HG03108 (cell line): ENCODE data around the gene SART3.

Experiments used
- ATAC-seq: cut with Tn5 transposase; IDR thresholded peaks from one replicate; pipeline ENCODE4 v1.9.1; 2021; ENCODE audit warnings: moderate library complexity; ENCODE audit not compliant: unreplicated experiment

Gene SART3

DNA sequence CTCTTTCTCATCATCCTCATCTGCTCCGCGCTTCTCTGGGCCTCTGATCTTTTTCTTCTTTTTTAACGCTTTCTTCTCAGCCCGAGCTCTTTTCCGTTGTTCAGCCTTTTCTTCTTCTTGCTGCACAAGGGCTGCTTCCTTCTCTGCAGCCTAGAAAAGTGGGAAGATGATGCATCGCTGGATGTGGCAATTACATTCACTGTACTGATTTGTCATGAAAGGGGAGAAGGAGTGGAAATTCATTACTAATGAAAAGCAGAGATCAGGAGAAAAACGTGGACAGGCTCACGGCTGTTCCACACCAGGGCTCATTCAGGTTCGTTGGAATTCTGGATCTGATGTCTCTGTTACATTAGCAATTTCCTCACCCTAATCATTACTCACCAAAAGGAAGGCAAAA lies 30.8 kb downstream of the SART3 start:
- no peak for ATAC-seq

DNA sequence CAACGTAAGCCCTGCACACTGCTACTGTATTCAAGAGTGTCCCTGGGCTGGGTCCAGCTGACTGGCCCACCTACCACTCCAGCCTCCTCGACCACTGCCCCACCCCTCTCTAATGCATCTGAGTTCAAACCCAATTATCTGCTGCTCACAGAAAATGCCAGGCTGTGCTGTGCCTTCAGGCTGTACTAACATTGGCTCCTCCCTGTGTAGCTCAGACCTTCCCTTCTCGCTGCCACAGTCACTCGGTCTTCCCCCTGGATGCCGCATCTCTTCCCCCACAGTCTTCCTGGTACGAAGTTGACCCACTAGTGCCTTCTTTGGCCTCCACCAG lies 33.8 kb downstream of the SART3 start:
- no peak for ATAC-seq

DNA sequence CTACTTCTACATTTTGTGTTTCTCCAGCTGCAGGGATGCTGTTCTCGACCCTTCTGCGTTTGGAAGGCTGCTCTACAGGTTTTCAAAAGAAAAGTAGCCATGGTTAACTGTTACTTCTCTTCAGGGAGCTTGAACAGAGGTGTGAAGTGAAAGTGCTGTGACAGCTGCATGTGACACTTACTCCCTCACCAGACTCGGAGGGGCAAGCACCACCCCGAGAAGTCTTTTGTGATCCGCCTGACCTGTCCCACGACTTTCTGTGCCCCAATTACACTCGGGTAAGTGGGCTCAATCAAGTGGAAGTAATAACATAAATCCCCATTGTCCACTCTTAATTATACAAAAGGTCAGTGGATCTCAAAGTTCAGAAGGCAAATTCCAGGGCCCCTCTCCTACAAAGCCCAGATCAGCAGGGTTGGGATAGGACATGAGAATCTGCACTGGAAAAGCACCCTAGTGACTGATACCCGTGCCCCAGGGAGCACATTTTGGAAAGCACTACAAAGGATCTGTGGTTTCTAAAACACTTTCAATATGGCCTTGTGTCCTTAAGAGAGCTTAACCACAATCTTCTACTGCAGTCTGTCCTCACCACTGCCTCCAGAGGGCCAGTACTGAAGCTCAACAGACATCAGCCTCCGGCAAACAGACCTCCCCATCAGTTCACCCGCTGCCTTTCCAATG lies 34.3 kb downstream of the SART3 start:
- no peak for ATAC-seq

DNA sequence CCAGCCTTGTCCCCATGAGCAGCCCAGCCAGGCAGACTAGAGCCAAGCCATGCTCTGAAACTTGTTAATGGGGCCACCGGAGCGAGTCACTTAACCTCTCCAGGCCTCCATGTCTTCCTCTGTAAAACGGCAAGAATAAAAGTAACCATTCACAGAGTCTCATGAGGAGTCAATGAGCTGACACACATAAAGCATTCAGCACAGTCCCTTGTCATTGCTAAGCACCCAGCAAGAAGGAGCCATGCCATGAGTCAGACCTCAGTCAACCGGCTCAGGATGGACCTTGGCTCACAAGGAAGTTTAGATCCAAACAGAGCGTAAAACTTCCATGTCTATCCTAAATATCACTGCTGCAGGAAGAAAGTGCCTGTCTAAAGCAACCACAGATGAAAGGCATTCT lies 35.3 kb downstream of the SART3 start:
- no peak for ATAC-seq

DNA sequence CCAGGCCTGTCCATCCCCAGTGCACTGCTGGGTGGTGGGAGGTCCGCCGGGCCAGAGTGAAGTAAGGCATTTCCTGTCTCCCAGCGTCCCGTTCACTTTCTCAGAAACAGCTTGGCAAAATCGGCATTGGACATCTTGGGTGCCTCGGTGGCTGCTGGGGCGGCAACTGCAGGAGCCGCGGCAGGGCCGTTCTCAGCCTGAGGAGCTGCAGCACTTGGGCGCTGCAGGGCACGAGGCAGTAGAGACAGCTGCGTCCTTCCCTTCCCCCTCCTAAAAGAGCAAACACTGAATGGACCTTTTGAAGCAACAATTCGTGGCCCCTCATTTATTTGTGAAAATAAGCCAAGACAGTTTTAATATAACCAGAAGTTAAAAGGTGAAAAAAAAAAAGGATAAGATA lies 37.6 kb downstream of the SART3 start:
- ATAC-seq = no peak

DNA sequence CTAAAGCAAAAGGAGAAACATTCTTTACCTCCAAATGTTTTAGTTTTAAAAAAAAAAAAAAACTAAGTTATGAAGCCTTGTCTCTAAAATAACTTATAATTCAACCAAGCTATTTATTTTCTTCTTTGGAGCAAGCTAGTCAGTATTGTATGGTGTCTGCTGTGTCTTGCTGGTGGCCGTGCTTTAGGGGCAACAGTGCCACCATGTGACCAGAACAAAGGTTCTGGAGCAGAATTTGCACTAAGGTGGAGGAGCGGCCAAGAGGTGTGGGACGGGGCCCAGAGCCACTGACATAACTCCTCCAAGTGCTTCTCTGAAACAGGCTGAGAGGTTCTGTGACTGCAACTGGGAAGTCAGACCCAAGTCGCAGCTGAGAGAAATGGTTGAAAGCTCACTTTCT lies 41.4 kb downstream of the SART3 start:
- ATAC-seq = no peak

DNA sequence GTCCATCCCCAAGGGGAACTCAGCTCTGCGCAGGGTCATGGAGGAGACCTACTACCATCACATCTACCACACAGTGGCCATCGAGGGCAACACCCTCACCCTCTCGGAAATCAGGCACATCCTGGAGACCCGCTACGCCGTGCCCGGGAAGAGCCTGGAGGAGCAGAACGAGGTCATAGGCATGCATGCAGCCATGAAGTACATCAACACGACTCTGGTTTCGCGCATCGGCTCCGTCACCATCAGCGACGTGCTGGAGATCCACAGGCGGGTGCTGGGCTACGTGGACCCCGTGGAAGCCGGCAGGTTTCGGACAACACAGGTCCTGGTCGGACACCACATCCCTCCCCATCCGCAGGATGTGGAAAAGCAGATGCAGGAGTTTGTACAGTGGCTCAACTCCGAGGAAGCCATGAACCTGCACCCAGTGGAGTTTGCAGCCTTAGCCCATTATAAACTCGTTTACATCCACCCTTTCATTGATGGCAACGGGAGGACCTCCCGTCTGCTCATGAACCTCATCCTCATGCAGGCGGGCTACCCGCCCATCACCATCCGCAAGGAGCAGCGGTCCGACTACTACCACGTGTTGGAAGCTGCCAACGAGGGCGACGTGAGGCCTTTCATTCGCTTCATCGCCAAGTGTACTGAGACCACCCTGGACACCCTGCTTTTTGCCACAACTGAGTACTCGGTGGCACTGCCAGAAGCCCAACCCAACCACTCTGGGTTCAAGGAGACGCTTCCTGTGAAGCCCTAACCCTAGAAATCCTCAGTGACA lies 42.1 kb downstream of the SART3 start:
- ATAC-seq = no peak

DNA sequence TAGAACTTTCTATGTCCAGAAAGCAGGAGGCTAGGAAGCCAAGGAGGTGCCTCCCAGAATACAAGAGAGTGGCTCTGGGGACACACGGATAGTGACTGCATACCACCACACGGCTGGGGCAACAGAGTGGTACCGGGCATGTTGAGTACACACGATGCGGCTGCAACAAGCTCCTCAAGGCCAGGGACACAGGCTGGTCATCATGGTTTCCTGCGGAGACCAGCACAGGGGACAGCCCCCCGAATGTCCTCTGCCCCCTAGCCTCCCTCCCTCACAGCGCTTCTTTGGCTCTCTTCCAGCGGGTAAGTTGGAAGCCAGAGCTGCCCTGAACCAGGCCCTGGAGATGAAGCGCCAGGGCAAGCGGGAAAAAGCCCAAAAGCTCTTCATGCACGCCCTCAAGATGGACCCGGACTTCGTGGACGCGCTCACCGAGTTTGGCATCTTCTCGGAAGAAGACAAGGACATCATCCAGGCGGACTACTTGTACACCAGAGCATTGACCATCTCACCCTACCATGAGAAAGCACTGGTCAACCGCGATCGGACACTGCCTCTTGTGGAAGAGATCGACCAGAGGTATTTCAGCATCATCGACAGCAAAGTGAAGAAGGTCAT lies 42.8 kb downstream of the SART3 start:
- ATAC-seq = no peak

DNA sequence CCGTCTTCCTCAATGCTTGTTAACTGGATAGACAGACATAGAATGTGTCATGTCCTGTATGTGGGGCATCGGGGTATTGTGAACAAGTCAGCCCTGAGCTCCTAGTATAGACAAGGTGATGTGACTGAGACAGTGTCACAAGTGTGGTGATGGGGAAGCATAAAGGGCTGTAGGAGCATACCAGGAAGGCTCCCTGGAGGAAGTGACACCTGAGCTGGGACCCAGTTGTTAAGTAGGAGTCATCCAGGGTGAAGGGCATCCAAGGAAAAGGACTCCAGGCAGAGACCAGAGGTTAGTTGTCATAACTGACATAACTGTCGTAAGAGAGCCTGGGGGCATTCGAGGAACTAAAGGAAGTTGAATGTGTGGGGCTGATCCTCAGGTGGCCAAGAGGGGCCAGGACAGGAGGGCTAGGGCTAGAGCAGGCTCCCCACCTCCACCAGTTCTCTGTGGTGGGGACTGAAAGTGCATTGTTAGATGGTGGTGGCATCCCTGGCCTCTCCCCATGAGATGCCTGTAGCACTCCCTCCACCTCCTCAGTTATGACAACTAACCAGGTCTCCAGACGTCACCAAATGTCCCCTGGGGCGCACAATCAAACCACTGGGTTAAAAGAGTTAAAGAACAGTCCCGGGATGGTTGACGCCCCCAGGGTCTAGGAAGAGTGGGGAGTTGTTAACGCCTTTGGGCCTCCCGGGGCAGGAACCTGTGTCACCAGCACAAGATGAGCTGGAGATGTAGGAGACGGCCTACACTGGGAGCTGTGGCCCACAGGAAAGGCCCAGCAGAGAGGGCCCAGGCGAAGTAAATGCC lies 43.5 kb downstream of the SART3 start:
- ATAC-seq = no peak

DNA sequence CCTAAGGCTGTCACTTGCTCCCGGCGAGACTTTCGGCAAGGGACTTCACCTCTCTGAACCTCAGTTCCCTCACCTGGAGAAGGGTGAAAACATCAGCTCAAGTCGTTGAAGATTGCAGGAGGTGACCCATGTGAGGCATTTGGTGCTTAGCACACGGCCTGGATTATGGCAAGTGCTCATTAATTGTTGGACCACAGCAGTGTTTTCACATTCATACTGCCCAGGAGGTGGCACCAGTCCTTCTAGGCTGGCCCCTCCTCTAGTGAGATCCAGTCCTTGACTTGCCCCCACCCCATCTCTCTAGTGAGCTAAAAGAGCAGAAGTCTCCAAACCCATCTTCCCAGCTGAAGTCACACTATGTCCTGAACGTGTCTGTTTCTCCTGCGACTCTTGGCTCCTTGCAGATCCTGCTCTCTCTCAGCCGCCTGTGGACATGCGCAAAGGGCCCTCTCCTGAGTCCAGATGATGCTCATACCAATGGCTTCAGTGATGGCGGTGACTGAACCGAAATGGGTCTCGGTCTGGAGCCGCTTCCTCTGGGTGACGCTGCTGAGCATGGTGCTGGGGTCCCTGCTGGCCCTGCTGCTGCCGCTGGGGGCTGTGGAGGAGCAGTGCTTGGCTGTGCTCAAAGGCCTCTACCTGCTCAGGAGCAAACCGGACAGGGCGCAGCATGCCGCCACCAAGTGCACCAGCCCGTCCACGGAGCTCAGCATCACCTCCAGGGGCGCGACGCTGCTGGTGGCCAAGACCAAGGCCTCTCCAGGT lies 44.3 kb downstream of the SART3 start:
- no peak for ATAC-seq

DNA sequence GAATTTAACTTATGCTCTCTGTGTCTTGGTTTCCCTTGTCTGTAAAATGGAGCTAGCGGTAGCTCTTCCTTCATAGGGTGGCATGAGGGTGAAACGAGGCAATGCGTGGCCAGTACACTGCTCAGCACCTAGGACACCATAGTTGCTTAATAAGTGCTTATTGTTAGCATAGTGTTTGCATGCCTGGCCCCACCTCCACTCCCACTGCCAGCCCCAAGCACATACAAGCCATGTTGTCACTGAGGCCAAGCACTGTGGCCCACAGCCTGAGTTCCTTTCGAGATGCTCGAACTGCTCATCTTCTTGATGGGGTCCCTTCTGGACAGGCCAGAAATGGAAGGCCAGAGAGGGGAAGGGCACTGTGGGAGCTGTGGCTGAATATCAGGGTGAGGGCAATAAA lies 45.1 kb downstream of the SART3 start:
- no peak for ATAC-seq

DNA sequence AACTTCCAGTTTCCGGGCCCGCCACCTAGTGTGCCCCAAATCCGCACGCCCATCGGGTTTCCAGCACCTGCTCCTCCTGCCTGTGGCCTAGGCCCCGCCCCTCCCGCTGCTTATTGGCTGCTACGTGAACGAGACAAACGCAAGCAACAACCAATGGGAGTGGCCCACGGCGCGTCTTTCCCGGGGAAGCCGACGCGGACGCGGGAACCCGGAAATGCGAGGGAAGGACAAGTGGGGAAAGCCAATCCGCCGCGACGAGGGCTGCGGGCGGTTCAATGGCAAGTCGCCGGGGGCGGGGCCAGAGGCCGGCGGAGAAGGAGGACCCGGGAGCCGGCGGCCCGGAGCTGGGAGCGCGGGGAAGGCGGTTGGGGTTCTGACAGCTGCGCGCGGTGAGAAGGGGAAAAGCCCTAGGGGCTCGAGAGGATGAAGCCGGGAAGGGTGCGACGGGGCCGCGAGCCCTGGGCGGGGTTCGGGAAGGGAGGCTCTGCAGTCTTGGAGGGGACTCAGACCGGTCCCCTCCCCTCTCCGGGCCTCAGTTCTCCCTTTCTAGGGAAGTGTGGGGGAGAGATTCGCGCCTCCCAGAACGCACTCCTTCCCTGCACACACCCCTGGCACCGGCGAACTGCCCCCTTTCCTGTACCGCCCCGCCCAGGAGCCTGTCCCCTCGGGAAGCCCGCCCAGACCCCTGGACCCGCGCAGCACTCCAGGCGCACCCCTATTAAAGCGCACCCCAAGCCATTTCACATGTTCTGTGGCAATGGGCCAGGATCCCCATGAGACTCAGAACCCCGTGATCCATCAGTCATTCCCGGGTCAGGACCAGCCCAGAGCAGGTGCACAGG lies 45.8 kb downstream of the SART3 start, which contains the start of gene FICD:
Gene FICD (plus strand): TSS at position 305 of the 842 bp plus-strand sequence. CDS start 1,696 bp downstream, outside the sequence.
- ATAC-seq = peak; percentile 83

DNA sequence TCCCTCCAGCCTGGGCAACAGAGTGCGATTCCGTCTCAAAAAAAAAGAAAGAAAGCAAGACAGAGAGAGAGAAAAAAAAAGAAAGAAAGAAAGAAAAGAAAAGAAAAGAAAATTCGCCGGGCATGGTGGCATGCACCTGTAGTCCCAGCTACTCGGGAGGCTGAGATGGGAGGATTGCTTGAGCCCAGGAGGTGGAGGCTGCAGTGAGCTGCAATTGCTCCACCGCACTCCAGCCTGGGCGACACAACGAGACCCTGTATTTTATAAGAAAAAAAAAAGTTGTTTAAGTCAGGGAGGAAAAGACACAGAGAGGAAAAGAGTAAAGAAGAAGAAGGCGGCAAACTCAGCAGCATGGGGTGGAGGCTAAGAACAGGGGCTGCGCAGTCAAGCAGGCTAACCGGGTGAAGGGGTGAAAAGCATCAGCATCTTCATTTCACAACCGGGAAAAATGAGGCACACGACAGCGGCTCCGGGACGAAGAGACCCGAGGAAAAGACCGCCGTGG lies 46.5 kb downstream of the SART3 start:
- no peak for ATAC-seq

DNA sequence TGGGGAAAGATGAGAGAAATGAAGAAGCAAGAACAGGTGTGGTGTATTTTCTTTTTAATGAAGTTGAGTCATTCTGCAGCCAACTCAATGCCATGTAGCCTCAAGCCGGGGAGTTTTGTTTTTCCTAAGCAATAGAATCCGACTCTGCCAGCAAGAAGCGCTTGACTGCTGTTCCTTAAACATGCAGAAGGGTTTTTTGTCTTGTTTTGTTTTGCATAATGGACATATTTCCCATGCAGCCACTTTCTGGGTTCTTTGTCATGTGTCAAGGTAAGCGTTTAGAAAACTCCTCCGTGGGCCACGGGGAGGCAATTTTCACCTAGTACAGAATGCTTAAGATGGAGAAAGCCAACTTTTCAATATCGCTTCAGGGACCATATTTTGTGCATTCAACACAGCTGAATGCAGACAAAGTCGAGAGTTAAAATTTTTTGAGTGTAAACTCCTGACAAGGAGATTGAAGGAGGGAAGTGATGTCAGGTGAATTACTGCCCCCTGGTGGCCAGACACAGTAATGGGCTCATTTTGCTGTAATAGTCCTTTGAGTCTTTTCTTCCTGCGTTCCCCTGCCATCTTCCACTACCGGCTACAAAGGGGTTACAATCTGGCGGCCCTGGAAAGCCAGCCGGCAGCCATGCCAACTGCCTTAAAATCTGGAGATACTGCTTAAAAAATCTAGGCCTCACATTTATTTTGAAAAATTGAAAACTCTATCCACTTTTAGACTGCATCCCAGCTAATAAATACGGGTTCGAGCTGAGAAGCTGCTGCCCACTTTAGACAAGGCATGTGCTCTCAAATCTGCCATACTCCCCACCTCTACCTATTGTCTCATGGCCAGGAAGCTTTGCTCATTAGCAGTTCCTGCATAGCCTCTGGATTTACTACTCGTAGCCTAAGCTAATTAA lies 49.1 kb downstream of the SART3 start:
- no peak for ATAC-seq

DNA sequence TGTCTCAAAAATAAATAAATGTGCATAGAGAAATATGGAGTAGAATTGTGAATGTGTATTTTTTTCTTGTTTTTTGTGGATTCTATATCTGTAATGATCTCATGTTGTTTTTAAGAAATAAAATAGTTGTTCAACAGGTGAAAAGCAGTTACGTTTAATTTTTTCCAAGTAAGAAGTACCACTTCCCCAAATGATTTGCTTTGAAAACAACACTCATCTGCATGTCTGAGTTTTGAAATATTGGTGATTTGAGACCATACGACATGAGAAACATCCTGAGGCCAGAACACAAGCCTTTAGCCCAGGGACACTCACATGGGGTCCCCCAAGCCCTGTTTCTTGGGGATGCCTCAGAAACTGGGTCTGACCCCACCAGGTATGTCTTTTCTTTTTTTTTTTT lies 50.1 kb downstream of the SART3 start:
- ATAC-seq = no peak

DNA sequence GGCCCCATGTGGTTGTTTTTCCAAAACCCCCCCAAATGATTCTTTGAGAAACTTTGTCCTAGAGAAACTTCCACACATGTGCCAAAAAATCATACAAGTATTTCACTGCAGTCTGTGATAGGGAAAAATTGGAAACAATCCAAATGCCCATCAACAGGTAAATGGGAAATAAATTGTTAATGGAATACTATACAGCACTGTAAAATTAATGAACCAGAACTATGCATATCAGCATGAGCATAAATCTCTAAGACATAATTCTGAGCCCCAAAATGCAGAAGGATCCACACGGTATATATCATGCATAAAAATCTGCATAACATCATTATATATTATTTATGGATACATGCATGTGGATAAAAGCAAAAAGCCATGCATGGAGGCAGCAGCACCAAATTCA lies 51.2 kb downstream of the SART3 start:
- ATAC-seq = no peak

DNA sequence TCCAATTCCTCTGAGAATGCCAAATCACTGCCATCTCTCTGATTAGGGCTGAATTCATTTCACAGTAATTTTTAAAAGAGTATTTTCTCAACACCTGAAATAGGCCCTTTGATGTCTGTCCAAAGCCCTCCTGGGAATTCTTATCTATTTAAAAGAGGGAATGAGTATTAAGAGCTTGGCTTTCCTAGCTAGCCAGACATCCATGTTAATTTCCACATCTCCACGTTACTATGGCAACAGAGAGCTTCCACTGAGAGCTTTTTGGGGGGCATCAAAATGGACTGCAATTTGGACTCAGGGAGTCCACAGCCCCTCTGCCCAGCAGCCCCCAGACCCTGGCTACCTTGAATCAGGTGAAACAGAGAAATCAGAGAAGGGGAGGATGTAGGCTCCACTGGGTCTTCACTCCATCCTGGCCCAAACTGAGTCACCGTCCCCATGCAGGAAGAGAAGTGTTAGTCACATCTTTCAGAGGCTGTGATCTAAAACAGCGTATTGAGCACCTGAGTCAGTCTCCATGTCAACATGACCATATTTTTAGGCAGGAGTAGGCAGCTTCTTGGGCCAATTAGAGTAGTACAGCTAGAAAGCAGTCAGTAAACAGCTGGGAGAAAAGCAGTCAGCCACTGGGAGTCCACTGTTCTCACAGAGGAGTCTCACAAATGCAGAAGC lies 52.9 kb downstream of the SART3 start:
- ATAC-seq = no peak

DNA sequence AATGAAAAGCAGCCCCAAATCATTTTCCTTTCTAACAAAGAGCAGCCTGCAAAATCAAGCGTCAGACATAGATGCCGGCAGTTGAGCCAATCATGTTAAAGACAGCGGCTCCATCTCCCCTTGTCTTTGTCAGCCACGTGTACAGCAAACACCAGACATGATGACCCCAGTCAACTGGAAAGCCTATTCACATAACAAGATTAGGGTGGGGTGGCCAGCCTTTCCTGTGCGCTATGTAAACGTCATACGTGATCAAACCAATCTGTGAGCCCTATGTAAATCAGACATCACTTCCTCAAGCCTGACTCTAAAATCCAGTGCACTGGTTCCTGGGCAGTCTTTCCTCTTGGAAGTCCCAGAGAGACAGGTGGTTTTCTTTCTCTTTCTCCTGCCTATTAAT lies 55.8 kb downstream of the SART3 start:
- no peak for ATAC-seq
